ENCODE data around the gene TSHZ1.

The TSHZ1 gene

GRCh38 chr18:75314606-75315005 is 104.0 kb downstream of the TSHZ1 start (continued):
- TF ChIP-seq PRDM2 (tag by site-specific recombination; IDR thresholded peaks at IDR 0.05; ENCODE audit: borderline replicate concordance) (no peak), ZNF248 (tag by site-specific recombination; IDR thresholded peaks at IDR 0.05) (no peak), ZNF26 (tag by site-specific recombination; IDR thresholded peaks at IDR 0.05) (no peak), ZNF184 (tag by site-specific recombination; IDR thresholded peaks at IDR 0.05) (no peak), EGR2 (tag by site-specific recombination; IDR thresholded peaks at IDR 0.05; ENCODE audit: low read depth) (no peak), ZFP69B (tag by site-specific recombination; IDR thresholded peaks at IDR 0.05) (no peak), ZNF843 (tag by site-specific recombination; IDR thresholded peaks at IDR 0.05) (no peak), ZNF23 (tag by site-specific recombination; IDR thresholded peaks at IDR 0.05; ENCODE audit: borderline replicate concordance) (no peak), ZNF501 (tag by site-specific recombination; IDR thresholded peaks at IDR 0.05) (no peak), ZNF626 (tag by site-specific recombination; IDR thresholded peaks at IDR 0.05) (no peak), ZNF394 (tag by site-specific recombination; IDR thresholded peaks at IDR 0.05; ENCODE audit: borderline replicate concordance) (no peak), HOXA7 (CRISPR knock-in tag; IDR thresholded peaks at IDR 0.05; ENCODE audit: borderline replicate concordance) (no peak)

GRCh38 chr18:75316223-75316622 is 105.6 kb downstream of the TSHZ1 start:
- H3K9me3 ChIP-seq (ENCODE audit: control insufficient read depth, insufficient read depth, low read depth, low read length), result no peaks in the 10 kb centered on the region
- no peaks in the 10 kb centered on the region for H3K36me3 ChIP-seq (ENCODE audit: control insufficient read depth in 2 of 2, insufficient read depth in 1 of 2, low read length in 2 of 2)
- ChIA-PET CTCF (no interaction called here), POLR2A (no interaction called here)
- H3K4me1 ChIP-seq (ENCODE audit: control insufficient read depth, insufficient read depth, low read length), result no peaks in the 10 kb centered on the region
- no peak overlapping the region for H3K4me3 ChIP-seq (ENCODE audit: low read depth, low read length)
- H3K27ac ChIP-seq (ENCODE audit: extremely low read depth, low read depth, low read length), result no peak overlapping the region
- TF ChIP-seq ZNF785 (tag by site-specific recombination; IDR thresholded peaks at IDR 0.05), result no peak
- no peak for TF ChIP-seq ATF2 (tag by site-specific recombination; IDR thresholded peaks at IDR 0.05; ENCODE audit: low read depth)
- TF ChIP-seq ZNF175 (tag by site-specific recombination; IDR thresholded peaks at IDR 0.05), result no peak

GRCh38 chr18:75316826-75317225 is 106.2 kb downstream of the TSHZ1 start:
- no peaks in the 10 kb centered on the region for H3K9me3 ChIP-seq (ENCODE audit: control insufficient read depth, insufficient read depth, low read depth, low read length)
- H3K27ac ChIP-seq (ENCODE audit: extremely low read depth, low read depth, low read length), result no peak overlapping the region
- TF ChIP-seq ZNF132 (tag by site-specific recombination; IDR thresholded peaks at IDR 0.05; ENCODE audit: borderline replicate concordance), result no peak
- no peak for TF ChIP-seq KLF10 (tag by site-specific recombination; IDR thresholded peaks at IDR 0.05)
- TF ChIP-seq ZNF621 (tag by site-specific recombination; IDR thresholded peaks at IDR 0.05), result no peak
- no peak for TF ChIP-seq ZNF211 (tag by site-specific recombination; IDR thresholded peaks at IDR 0.05; ENCODE audit: low read depth)
- TF ChIP-seq ZFP3 (tag by site-specific recombination; IDR thresholded peaks at IDR 0.05; ENCODE audit: low read depth), result no peak
- H3K4me3 ChIP-seq (ENCODE audit: low read depth, low read length), result no peak overlapping the region
- CTCF ChIA-PET, result no interaction called here
- POLR2A ChIA-PET, result no interaction called here
- no peaks in the 10 kb centered on the region for H3K4me1 ChIP-seq (ENCODE audit: control insufficient read depth, insufficient read depth, low read length)
- no peaks in the 10 kb centered on the region for H3K36me3 ChIP-seq (ENCODE audit: control insufficient read depth in 2 of 2, insufficient read depth in 1 of 2, low read length in 2 of 2)

All from HEK293 (cell line).